ENCODE results near the gene HRC. TPM values are rescaled to one million over a fixed set of nuclear protein-coding genes. Genes with fewer than 3 reads are reported as not detected.
"Not testable (repeated sequence)": the region's sequence is repeated elsewhere in the genome, so short reads cannot be mapped to it uniquely, and the experiment has no call there.

Gene HRC
- total RNA-seq, 6 donors from 2014 or later = 0.61 to 2.1 (median 1.2) TPM; not detected in 1

GRCh38 chr19:49148044-49148682 is 7.0 kb downstream of the HRC start:
- no peak for ATAC-seq (ENCODE audit: low FRiP score in 2 of 2)
- DNase-seq = no peak
- WGBS, 2 donors = 57 to 67% methylated on average over 1 to 10 of the region's 11 CpGs
- Histone ChIP-seq H3K4me1 (peaks cover 37 to 56% (median 45%) of the 10 kb centered on the region in 4 donors), H3K36me3 (no peaks in the 10 kb centered on the region), H3K27me3 (no peaks in the 10 kb centered on the region), H3K9me3 (no peaks in the 10 kb centered on the region), H3K4me3 (peak overlapping the region; percentile 8 to 67 (median 64)), H3K27ac (peak overlapping the region; percentile 64 to 88 (median 74))
- TF ChIP-seq EP300 (IDR thresholded peaks at IDR 0.05) (no peak), CTCF (IDR thresholded peaks at IDR 0.05) (no peak)

- not testable (repeated sequence) for H3K9me3 ChIP-seq; DNase-seq; H3K36me3 ChIP-seq; H3K4me3 ChIP-seq; ATAC-seq (ENCODE audit: low FRiP score in 2 of 2); H3K27me3 ChIP-seq; H3K27ac ChIP-seq
- peaks cover 41 to 60% (median 49%) of the 10 kb centered on the region in 4 donors for H3K4me1 ChIP-seq
- 56 to 63% methylated on average over 7 of the region's 7 CpGs for WGBS, 2 donors
Observed at GRCh38 chr19:49146408-49146770, 8.8 kb downstream of the HRC start.

- no peaks in the 10 kb centered on the region for H3K36me3 ChIP-seq
- H3K4me3 ChIP-seq = peak overlapping the region in 2 of 4 donors; percentile 6 to 28
- DNase-seq = peak; percentile 77 to 96
Observed at GRCh38 chr19:49145573-49146407, 9.4 kb downstream of the HRC start.

GRCh38 chr19:49142866-49143335 is 12.3 kb downstream of the HRC start:
- Histone ChIP-seq H3K4me3 (peak overlapping the region; percentile 22 to 56 (median 45)), H3K27ac (peak overlapping the region in 1 of 4 donors; percentile 16), H3K9me3 (no peaks in the 10 kb centered on the region), H3K4me1 (peaks cover 18 to 25% (median 21%) of the 10 kb centered on the region in 4 donors), H3K36me3 (no peaks in the 10 kb centered on the region), H3K27me3 (no peaks in the 10 kb centered on the region)
- DNase-seq (peak; percentile 89 to 92), ATAC-seq (ENCODE audit: low FRiP score in 2 of 2) (peak; percentile 95 to 96)
- WGBS, 2 donors = 3 to 4% methylated on average over 17 to 19 of the region's 21 CpGs
- TF ChIP-seq EP300 (IDR thresholded peaks at IDR 0.05) = no peak

More at GRCh38 chr19:49145573-49146407, 9.4 kb downstream of the HRC start:
- TF ChIP-seq POLR2A (IDR thresholded peaks at IDR 0.05) (no peak), CTCF (IDR thresholded peaks at IDR 0.05) (peak; percentile 78 to 88 (median 84))
- ATAC-seq (ENCODE audit: low FRiP score in 2 of 2) = peak; percentile 45 to 63
- no peak overlapping the region for H3K27ac ChIP-seq
- H3K27me3 ChIP-seq = no peaks in the 10 kb centered on the region
- peaks cover 35 to 54% (median 43%) of the 10 kb centered on the region in 4 donors for H3K4me1 ChIP-seq
- 10 to 13% methylated on average over 17 to 27 of the region's 30 CpGs for WGBS, 2 donors
- no peaks in the 10 kb centered on the region for H3K9me3 ChIP-seq

- Histone ChIP-seq H3K4me3 (no peak overlapping the region), H3K9me3 (no peaks in the 10 kb centered on the region), H3K36me3 (no peaks in the 10 kb centered on the region), H3K27me3 (no peaks in the 10 kb centered on the region), H3K4me1 (peaks cover 17 to 24% (median 20%) of the 10 kb centered on the region in 4 donors), H3K27ac (no peak overlapping the region)
- no peak for DNase-seq
- ATAC-seq (ENCODE audit: low FRiP score in 2 of 2) = no peak
- no peak for TF ChIP-seq CTCF (IDR thresholded peaks at IDR 0.05)
- no peak for TF ChIP-seq POLR2AphosphoS5 (IDR thresholded peaks at IDR 0.05)
- TF ChIP-seq EP300 (IDR thresholded peaks at IDR 0.05) = no peak
- TF ChIP-seq POLR2A (IDR thresholded peaks at IDR 0.05) = no peak
- WGBS, 2 donors = 69% methylated on average over 6 of the region's 6 CpGs
Observed at GRCh38 chr19:49141352-49141751, 13.8 kb downstream of the HRC start.

Data from upper lobe of left lung (tissue), 6 donors.